Endothelial cell of umbilical vein (primary cell): ENCODE data around the gene BRD3. TPM values are rescaled to one million over a fixed set of nuclear protein-coding genes. Genes with fewer than 3 reads are reported as not detected.

Experiments used
- BruUV-seq: library from RNA; stranded (reverse); fragments of 400-500 nt; replicated peaks from 2 replicates; lab custom pipeline; 2021; lab: Mats Ljungman, UMichigan
- CTCF ChIA-PET: fragments of 300-600, 350-600 bp; sonication (Branson Sonifier 250); formaldehyde crosslinking; loops from one replicate; lab custom pipeline; 2021; ENCODE audit warnings: antibody characterized with exemption, inconsistent platforms; lab: Charles Lee
- POLR2A ChIA-PET: fragments of 300-600, 350-600 bp; sonication (Branson Sonifier 250); formaldehyde crosslinking; loops from one replicate; lab custom pipeline; 2021; ENCODE audit warnings: antibody characterized with exemption, inconsistent platforms; lab: Charles Lee
- DNase-seq: peaks from one replicate; pipeline ENCODE4 v3.0.0-alpha.2; 2011; ENCODE audit warnings: low read depth, low spot score
- FAIRE-seq: peaks from 2 replicates; lab custom pipeline; 2011; peaks lifted over from hg19 to GRCh38; lab: Jason Lieb, UNC
- H2AFZ ChIP-seq: 2 replicates; pipeline ENCODE4 v1.6.0; 2012; ENCODE audit warnings: low read depth, low read length, control low read depth, inconsistent platforms
- H3K27ac ChIP-seq: 2 replicates; pipeline ENCODE4 v1.5.1; 2011; ENCODE audit warnings: low read depth, mild to moderate bottlenecking, control low read depth, low read length, moderate library complexity; ENCODE audit not compliant: insufficient read depth
- H3K27me3 ChIP-seq, 2 experiments: 2 replicates each; pipeline versions ENCODE4 v1.6.0 to v1.6.1; 2011; ENCODE audit warnings: low read length in 2 of 2, mixed read lengths in 1 of 2; ENCODE audit not compliant: control insufficient read depth in 2 of 2, insufficient read depth in 2 of 2
- H3K36me3 ChIP-seq, 2 experiments: 2 replicates in 1 of 2; 3 replicates in 1 of 2; pipeline ENCODE4 v1.5.1; 2011; ENCODE audit warnings: low read length in 2 of 2, mild to moderate bottlenecking in 1 of 2, moderate library complexity in 1 of 2; ENCODE audit not compliant: control insufficient read depth in 2 of 2, insufficient read depth in 2 of 2; ENCODE audit errors: extremely low read depth in 1 of 2
- H3K4me1 ChIP-seq: 3 replicates; pipeline ENCODE4 v1.5.1; 2011; ENCODE audit warnings: mild to moderate bottlenecking, low read length; ENCODE audit not compliant: control insufficient read depth, insufficient read depth; ENCODE audit errors: extremely low read depth
- H3K4me2 ChIP-seq: 2 replicates; pipeline ENCODE4 v1.6.1; 2011; ENCODE audit warnings: low read length, control low read depth, mixed read lengths; ENCODE audit not compliant: insufficient read depth
- H3K4me3 ChIP-seq, 3 experiments: fragments of 200-600 bp in 1 of 3; sonication (generic), shearing (Covaris generic) in 1 of 3; replicated peaks in 1 of 3; 2 replicates each; pipeline ENCODE4 v1.5.1; 2011 to 2016; ENCODE audit warnings: control low read depth in 3 of 3, low read length in 3 of 3, mild to moderate bottlenecking in 2 of 3, inconsistent platforms in 1 of 3, low read depth in 1 of 3, moderate library complexity in 1 of 3; ENCODE audit not compliant: insufficient read depth in 1 of 3
- H3K79me2 ChIP-seq: 2 replicates; pipeline ENCODE4 v1.6.0; 2012; ENCODE audit warnings: low read length, inconsistent platforms; ENCODE audit not compliant: control insufficient read depth, insufficient read depth
- H3K9ac ChIP-seq: replicated peaks from 2 replicates; pipeline ENCODE3; 2011; ENCODE audit warnings: low read length, control low read depth; ENCODE audit not compliant: insufficient read depth; ENCODE audit errors: extremely low read depth
- H3K9me1 ChIP-seq: replicated peaks from 3 replicates; pipeline ENCODE4 v1.6.0; 2011; ENCODE audit warnings: mild to moderate bottlenecking, low read length; ENCODE audit not compliant: control insufficient read depth, insufficient read depth; ENCODE audit errors: extremely low read depth
- H3K9me3 ChIP-seq: replicated peaks from 2 replicates; pipeline ENCODE4 v1.5.1; 2012; ENCODE audit warnings: low read length, inconsistent platforms; ENCODE audit not compliant: control insufficient read depth, insufficient read depth
- H4K20me1 ChIP-seq: replicated peaks from 2 replicates; pipeline ENCODE3; 2011; ENCODE audit warnings: mild to moderate bottlenecking, low read length; ENCODE audit not compliant: control insufficient read depth, insufficient read depth; ENCODE audit errors: extremely low read depth
- EZH2 ChIP-seq: IDR thresholded peaks from 2 replicates; pipeline ENCODE4 v1.6.1; 2012; ENCODE audit warnings: borderline replicate concordance, low read depth, mild to moderate bottlenecking, moderate library complexity, low read length, inconsistent platforms; ENCODE audit not compliant: severe bottlenecking
- FOS ChIP-seq: IDR thresholded peaks from 2 replicates; pipeline ENCODE4 v1.6.1; 2011; ENCODE audit warnings: mild to moderate bottlenecking, low read length, moderate library complexity, borderline replicate concordance; ENCODE audit not compliant: insufficient read depth
- GATA2 ChIP-seq: IDR thresholded peaks from 2 replicates; pipeline ENCODE4 v1.7.0; 2011; ENCODE audit warnings: low read depth, mild to moderate bottlenecking, moderate library complexity, mixed read lengths, low read length; ENCODE audit not compliant: insufficient read length, insufficient read depth
- JUN ChIP-seq: IDR thresholded peaks from 2 replicates; pipeline ENCODE4 v1.6.1; 2011; ENCODE audit warnings: borderline replicate concordance, low read depth; ENCODE audit not compliant: insufficient read length, insufficient read depth
- MAX ChIP-seq: IDR thresholded peaks from 2 replicates; pipeline ENCODE4 v1.6.1; 2011; ENCODE audit not compliant: insufficient read depth, insufficient read length
- MYC ChIP-seq: IDR thresholded peaks from one replicate; pipeline ENCODE4 v1.6.1; 2011; ENCODE audit warnings: mild to moderate bottlenecking, low read depth, low read length
- POLR2A ChIP-seq: IDR thresholded peaks from 2 replicates; pipeline ENCODE4 v1.6.1; 2012; ENCODE audit warnings: low read depth, mild to moderate bottlenecking, control low read depth, low read length
- POLR2AphosphoS5 ChIP-seq: IDR thresholded peaks from 2 replicates; pipeline ENCODE4 v1.6.1; 2012; ENCODE audit warnings: low read depth, mild to moderate bottlenecking, control low read depth, low read length, moderate library complexity; ENCODE audit not compliant: insufficient read depth
- dilution Hi-C: fragments of 300-500 bp; cut with MboI; formaldehyde crosslinking; loops from one replicate; pipeline ENCODE4 v1.15.0; 2019; ENCODE audit warnings: low sequenced_read_pairs; ENCODE audit not compliant: extremely low pct_ligation_motif_present
- intact Hi-C: fragments of 100-400 bp; cut with micrococcal nuclease; formaldehyde crosslinking; loops from one replicate; pipeline ENCODE4 v1.10.0; 2022
- polyA plus RNA-seq, 4 experiments: library from polyadenylated mRNA; depleted of rRNA in 3 of 4; stranded (reverse) in 3 of 4; unstranded in 1 of 4; fragments of >200 nt; gene quantifications; 2 replicates each; pipeline versions ENCODE4 v1.2.1 to v1.2.3, GENCODE V29; 2011 to 2012; ENCODE audit warnings: missing spikeins in 1 of 4
- total RNA-seq: library from RNA; stranded (reverse); gene quantifications from 2 replicates; pipeline ENCODE4 v1.2.3, GENCODE V29; 2021
- TF ChIP-seq, protein P1 (sequence below), 2 donors: IDR thresholded peaks; 1 replicate in 1 of 2; 2 replicates in 1 of 2; pipeline ENCODE4 v1.5.1; 2011; ENCODE audit warnings: low read length in 2 of 2, mild to moderate bottlenecking in 2 of 2, moderate library complexity in 2 of 2, control low read depth in 1 of 2, inconsistent platforms in 1 of 2, low read depth in 1 of 2; ENCODE audit not compliant: insufficient read depth in 1 of 2; ENCODE audit errors: extremely low read depth in 1 of 2

BRD3 gene
- total and polyA plus RNA-seq, 2 donors (not counting 3 experiments of a cell fraction or from before 2014, with no cell fraction given), result 10.5 to 47.1 TPM

DNA sequence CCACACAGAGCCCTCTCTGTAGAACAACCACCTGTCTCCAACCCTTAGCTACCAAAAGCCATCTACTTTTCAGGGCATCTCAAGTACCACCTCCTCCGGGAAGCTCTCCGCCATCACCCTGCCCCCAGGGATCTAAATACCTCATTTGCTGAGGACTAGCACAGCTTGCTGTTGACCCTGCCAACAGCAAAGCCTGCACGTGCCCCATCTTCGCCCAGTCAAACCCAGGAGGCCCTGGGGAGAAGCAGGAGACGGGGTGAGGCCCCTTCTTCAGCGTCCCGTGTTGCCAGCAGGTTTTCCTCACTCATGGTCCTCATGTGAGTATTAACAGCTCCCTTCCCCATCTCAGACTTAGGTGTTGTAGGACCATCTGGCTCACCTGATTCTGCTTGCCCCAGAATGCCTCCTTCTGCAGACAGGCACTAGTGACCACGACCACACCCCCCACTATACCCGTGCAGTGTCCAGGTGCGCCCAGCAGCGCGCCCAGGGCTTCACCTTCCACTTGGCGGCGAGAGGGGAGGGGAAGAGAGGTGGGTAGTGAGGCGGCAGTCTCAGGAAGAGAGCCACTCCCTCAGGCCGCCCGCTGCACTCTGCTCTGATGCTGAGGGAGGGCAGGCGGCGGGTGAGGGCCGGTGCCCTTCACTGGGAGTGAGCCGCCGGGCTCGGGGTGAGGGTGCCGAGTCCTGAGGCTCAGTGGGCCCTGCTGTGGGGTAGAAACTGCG is 86.8 kb downstream of the BRD3 start:
- intact Hi-C loops, result no loop called here
- Histone ChIP-seq H3K4me1 (peaks cover 14% of the 10 kb centered on the region), H4K20me1 (no peaks in the 10 kb centered on the region), H3K36me3 (no peaks in the 10 kb centered on the region), H3K9me3 (no peaks in the 10 kb centered on the region), H3K27ac (no peak overlapping the region), H3K79me2 (peaks cover 93% of the 10 kb centered on the region), H3K9ac (no peak overlapping the region), H3K9me1 (no peaks in the 10 kb centered on the region), H3K4me3 (no peak overlapping the region), H3K4me2 (no peak overlapping the region), H3K27me3 (no peaks in the 10 kb centered on the region), H2AFZ (no peak overlapping the region)
- no peak for FAIRE-seq
- no peak for DNase-seq
- ChIA-PET POLR2A (interaction anchor here (0.7 kb wide), 1 partner anchor 24 kb away, joined by 3 read pairs; no protein-coding TSS in a partner anchor), CTCF (interaction anchor here (0.8 to 1.5 kb wide), 2 partner anchors 26 to 36 kb away, joined by 3 to 4 read pairs; no protein-coding TSS in a partner anchor)
- no peak for TF ChIP-seq POLR2AphosphoS5
- TF ChIP-seq EZH2, result no peak
- no peak for TF ChIP-seq JUN
- no peak for TF ChIP-seq GATA2
- TF ChIP-seq MYC, result no peak
- no peak for TF ChIP-seq FOS
- TF ChIP-seq MAX, result no peak
- TF ChIP-seq POLR2A, result no peak
- TF ChIP-seq, protein P1, sequence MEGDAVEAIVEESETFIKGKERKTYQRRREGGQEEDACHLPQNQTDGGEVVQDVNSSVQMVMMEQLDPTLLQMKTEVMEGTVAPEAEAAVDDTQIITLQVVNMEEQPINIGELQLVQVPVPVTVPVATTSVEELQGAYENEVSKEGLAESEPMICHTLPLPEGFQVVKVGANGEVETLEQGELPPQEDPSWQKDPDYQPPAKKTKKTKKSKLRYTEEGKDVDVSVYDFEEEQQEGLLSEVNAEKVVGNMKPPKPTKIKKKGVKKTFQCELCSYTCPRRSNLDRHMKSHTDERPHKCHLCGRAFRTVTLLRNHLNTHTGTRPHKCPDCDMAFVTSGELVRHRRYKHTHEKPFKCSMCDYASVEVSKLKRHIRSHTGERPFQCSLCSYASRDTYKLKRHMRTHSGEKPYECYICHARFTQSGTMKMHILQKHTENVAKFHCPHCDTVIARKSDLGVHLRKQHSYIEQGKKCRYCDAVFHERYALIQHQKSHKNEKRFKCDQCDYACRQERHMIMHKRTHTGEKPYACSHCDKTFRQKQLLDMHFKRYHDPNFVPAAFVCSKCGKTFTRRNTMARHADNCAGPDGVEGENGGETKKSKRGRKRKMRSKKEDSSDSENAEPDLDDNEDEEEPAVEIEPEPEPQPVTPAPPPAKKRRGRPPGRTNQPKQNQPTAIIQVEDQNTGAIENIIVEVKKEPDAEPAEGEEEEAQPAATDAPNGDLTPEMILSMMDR (IDR thresholded peaks at IDR 0.05; ENCODE audit: extremely low read depth in 1 of 2, insufficient read depth in 1 of 2, low read depth in 1 of 2, low read length in 2 of 2), result no peak
- BruUV-seq, result no TSS peak
- dilution Hi-C loops, result no loop called here

Other genes starting within 250 kb of the BRD3 start
- 29.9 and 30.6 TPM in 2 replicates for gene VAV2, start 75.7 kb downstream of the BRD3 start, total RNA-seq
- gene VAV2, start 75.7 kb downstream of the BRD3 start, polyA plus RNA-seq, result 8.6 and 10.6 TPM in 2 replicates
- 15.4 and 18.2 TPM in 2 replicates for gene BRD3OS, start 42.5 kb downstream of the BRD3 start, total RNA-seq
- gene BRD3OS, start 42.5 kb downstream of the BRD3 start, polyA plus RNA-seq, result 10.6 and 11.9 TPM in 2 replicates
- 42.4 and 42.5 TPM in 2 replicates for gene WDR5, start 68.1 kb upstream of the BRD3 start, total RNA-seq
- gene WDR5, start 68.1 kb upstream of the BRD3 start, polyA plus RNA-seq, result 30.8 and 32.1 TPM in 2 replicates
- 116 and 164 TPM in 2 replicates for gene RNU6ATAC, start 96.5 kb upstream of the BRD3 start, total RNA-seq
- not detected in 2 replicates for gene RNU6ATAC, start 96.5 kb upstream of the BRD3 start, polyA plus RNA-seq